ENCODE measurements around the gene NOXA1. TPM values are rescaled to one million over a fixed set of nuclear protein-coding genes. Genes with fewer than 3 reads are reported as not detected.
A peak's percentile ranks its signal among the peaks of the same experiment; 100 is the strongest.
"Not testable (repeated sequence)": the region's sequence is repeated elsewhere in the genome, so short reads cannot be mapped to it uniquely, and the experiment has no call there.

The NOXA1 gene
- total RNA-seq, 2 donors from 2014 or later = 2.5 to 5.3 TPM

DNA sequence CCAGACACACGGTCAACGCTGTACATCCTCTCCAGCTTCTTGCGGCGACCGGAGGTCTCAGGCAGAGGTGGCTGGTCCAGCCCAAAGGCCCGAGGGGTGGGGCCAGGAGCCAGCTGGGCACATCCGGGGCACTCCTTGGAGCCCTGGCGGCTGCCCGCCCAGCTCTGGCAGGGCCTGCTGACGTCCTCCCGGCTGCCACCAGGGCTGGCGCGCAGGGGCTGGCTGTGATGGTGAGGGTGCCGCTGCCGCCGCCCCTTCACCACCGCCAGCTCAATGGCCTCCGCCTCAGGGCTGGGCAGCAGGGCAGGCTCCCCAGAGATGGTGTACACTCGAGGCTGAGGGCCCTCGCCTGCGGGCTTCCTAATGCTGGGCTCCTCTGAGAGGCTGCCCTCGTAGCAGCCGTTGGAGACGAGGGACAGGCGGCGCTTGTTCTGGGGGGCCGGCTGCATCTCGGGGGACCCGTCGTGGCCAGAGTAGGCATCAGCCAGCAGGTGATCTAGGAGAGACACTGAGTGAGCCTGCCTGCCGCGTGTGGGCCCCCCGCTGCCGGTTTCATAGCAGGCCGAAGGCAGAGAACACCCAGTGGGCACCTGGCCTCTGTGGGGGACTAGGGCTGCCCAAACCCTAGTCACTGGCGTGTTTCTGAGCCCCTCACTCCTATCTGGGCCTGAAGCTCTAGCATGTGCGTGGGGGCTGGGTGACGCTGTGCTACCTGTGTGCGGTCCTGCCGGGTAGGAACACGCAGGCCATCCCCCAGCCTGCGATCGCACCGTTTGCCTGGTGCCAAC is 34.4 kb downstream of the NOXA1 start:
- ATAC-seq (no peak), DNase-seq (peak; percentile 27)
- intact Hi-C loops (cut with DNase I) = no loop called here

GRCh38 chr9:137458194-137459151 is 35.3 kb downstream of the NOXA1 start:
- intact Hi-C loops (cut with DNase I) = no loop called here
- ATAC-seq = peak in 1 of 2 donors; percentile 7
- DNase-seq = peak; percentile 32

DNA sequence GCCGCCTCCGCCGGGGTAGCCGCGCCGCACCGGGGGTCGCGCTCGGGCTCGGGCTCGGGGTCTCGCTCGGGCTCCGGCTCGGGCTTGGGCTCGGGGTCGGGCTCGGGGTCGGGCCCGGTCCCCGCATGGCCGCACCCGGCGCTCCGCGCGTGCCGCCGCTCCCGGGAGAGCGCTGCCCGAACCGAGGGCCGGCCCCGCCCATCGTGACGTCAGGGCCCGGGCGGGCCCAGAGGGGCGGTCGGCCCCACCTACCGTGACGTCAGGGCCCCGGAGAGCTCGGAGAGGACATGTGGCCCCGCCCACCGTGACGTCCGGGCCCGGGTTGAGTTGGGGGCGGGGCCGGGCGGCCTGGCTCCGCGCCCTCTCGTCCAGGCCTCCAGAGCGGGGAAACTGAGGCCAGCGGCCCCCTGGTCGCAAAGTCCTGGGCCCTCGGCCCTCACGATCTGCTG is 36.0 kb downstream of the NOXA1 start, which contains the start of gene NSMF:
Gene NSMF, minus strand, starts transcription at position 183 of the 449 bp plus-strand sequence. CDS start 232 bp downstream, outside the sequence.
- DNase-seq = peak; percentile 97
- peak; percentile 85 to 94 for ATAC-seq
- intact Hi-C loops (cut with DNase I) = no loop called here

DNA sequence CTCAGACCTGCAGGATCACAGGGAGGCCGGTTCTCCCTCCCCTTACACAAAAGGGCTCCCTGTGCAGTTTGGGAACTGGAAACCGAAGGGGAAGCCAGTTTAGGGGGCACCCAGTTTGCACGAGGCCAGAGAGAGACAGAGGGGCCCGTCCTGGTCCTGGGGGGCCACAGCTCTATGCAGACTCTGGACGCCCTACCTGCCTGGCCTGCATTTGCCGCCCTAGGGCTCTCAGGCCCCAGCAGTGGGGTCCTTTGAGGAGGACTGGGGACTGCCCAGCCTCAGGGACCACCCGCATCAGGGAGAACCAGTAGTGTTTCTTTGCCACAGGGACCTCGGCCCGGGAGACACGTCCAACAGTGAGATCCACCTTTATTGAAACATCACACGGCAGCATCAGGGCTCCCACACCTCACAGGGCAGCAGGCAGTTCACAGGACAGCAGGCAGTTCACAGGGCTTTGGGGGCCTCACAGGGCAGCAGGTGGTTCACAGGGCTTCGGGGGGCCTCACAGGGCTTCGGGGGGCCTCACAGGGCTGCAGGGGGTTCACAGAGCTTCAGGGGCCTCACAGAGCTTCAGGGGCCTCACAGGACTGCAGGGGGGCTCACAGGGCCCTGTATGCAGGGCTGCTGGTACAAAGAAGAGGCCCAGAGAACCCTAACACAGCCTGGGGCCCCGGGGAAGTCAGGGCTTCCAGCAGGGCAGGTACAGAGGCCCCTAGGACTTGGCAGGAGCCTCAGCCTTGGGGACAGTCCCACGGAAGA is 36.6 kb downstream of the NOXA1 start:
- intact Hi-C loops (cut with DNase I) = no loop called here
- DNase-seq (peak; percentile 19), ATAC-seq (peak in 1 of 2 donors; percentile 1)

DNA sequence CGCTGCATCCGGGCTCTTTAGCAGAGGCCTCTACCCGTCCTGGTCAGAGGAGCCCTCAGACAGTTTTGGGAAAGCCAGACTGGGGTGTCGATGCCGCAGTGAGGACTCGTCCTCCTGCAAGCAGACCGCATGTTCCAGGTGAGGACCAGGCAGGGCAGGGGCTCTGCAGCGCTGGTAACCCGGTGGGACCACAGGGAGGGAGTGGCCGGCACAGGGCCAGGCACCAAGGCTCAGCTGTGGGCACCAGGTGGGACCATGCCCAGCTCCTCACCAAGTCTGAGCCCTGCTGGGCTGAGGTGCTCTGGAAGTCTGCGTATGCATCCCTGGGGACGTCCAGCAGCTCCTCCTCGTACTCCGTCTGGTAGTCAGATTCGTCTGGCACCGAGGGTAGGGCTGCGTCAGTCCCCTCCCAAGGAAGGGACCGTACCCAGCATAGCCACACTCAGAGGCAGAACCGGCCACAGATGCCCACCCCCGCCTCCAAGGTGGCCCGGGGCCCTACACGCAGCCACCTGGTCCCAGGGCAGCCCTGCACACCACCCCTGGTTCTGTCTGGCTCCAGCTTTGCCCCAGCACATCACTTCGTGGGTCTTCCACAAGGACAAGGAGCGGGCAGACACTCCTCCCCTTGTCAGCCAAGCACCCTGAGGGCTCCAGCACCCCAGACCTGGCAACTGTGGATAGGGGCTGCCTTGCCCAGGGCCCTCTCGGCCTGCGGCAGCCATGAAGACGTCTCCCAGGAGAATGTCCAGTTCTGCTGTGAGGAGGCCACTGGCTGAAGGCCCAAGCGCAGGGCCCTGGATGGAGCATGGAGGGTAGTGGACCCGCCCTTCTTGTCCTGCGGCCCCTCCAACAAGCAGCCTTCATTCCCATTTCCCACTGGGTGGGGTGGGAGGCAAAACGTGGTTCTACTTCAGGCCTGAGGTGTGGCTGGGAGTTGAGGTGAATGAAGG is 37.4 kb downstream of the NOXA1 start:
- DNase-seq = peak; percentile 22
- ATAC-seq = no peak
- intact Hi-C loops (cut with DNase I) = no loop called here

DNA sequence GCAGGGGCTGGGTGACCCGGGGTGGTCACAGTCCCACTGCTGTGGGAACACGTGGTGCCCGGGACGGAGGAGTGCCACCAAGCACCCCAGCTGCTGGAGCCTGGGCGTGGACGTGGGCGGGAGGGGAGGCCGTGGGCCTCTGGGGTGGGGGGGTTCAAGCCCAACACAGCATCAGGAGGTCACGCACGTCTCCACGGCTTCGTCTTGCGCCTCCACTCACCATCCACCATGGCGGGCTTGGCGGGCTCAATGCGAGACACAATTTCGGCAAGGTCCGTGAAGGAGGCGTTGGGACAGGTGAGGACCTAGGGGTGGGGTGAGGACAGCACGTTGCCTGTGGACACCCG is 38.1 kb downstream of the NOXA1 start:
- DNase-seq (no peak), ATAC-seq (no peak)
- intact Hi-C loops (cut with DNase I) = no loop called here

GRCh38 chr9:137461663-137462395 is 38.6 kb downstream of the NOXA1 start:
- ATAC-seq (peak in 1 of 2 donors; percentile 18), DNase-seq (peak; percentile 72)
- intact Hi-C loops (cut with DNase I) = no loop called here

- intact Hi-C loops (cut with DNase I) = no loop called here
- peak; percentile 19 for DNase-seq
- ATAC-seq = no peak
Measured at GRCh38 chr9:137462396-137462985, 39.3 kb downstream of the NOXA1 start.

DNA sequence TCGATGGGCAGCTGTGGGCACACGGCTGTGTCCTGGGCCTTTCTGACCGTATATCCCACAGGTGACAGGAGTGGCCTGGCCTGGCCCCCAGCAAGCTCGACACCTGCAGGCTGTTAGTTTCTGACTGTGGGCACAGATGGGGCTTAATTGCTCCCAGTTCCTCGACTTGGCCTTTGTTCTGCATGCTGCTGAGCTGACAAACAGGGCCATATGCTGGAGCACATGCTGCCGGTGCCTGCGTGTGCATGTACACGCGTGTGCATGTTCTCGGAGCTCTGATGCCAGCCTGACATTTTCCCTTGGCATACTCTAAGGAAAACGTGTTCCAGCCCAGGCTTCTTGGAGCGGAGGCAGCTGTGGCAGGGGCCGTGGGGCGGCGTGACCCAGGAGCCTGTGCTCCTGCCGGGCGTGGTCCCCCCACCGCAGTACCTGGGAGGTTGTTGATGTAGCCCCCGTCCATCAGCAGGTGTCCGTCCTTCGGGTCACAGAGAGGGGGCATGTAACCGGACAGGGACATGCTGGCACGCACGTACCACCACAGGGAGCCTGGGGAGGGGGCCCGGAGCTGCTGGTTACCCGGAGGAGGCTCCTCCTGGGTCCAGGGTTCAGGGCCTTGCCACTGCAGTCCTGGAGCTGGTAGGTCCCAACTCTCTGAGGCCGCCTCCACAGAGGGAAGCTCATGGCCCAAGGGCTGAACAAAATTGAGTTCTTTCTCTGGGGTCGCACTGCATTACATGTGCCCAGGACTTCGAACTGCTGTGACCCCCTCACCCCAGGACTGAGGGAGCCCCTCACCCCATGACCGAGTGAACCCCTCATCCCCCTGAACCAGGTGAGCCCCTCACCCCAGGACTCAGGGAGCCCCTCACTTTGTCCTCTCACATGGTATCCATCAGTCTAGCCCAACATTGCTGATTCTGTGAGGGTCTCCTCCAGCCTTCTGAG is 40.1 kb downstream of the NOXA1 start:
- DNase-seq = peak; percentile 17

GRCh38 chr9:137463931-137464290 is 40.7 kb downstream of the NOXA1 start:
- DNase-seq (peak; percentile 19), ATAC-seq (no peak)
- intact Hi-C loops (cut with DNase I) = no loop called here

More for the DNA sequence above, 40.1 kb downstream of the NOXA1 start:
- ATAC-seq = no peak
- intact Hi-C loops (cut with DNase I) = no loop called here

DNA sequence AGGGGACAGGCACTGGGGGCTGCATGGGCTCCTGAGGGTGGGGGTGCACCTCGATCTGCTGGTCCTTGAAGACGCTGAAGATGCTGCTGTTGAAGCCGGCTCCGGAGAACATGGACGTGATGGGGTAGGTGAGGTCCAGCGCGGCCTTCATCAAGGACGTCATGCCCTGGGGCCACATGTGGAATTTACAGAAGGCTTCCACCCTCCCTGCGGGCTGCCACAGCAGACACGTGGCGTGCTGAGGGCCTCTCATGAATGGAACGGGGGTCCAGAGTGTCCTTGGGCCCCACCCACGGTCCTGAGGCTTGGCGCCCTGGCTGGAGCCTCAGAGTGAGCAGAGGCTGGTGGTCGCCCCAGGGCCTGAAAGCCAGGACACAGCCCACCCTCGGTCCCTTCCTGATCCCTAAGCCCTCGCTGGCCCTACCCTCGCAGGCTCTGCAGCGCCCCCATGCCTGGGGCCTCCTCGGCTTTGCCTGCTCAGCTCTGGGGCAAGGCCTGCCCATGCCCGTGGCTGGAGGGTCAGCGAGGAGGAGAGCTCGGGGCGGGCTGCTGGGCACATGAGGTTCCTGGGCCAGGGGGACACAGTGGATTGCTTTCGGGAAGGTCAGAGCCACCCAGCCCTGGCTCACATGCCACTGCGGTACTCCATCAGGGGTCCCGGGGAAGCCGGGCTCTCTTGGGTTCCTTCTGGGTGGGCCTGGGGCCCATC is 41.3 kb downstream of the NOXA1 start:
- intact Hi-C loops (cut with DNase I) = no loop called here
- DNase-seq = peak; percentile 20
- ATAC-seq = no peak

GRCh38 chr9:137465000-137465719 is 42.0 kb downstream of the NOXA1 start:
- intact Hi-C loops (cut with DNase I) = no loop called here
- ATAC-seq = no peak
- peak; percentile 18 for DNase-seq

GRCh38 chr9:137465720-137466388 is 42.7 kb downstream of the NOXA1 start:
- intact Hi-C loops (cut with DNase I) = no loop called here
- DNase-seq (peak; percentile 12), ATAC-seq (no peak)

- ATAC-seq; intact Hi-C loops (cut with DNase I): not testable (repeated sequence)
Measured at GRCh38 chr9:137466389-137467085, 43.3 kb downstream of the NOXA1 start.

More at GRCh38 chr9:137466389-137467085, 43.3 kb downstream of the NOXA1 start:
- peak; percentile 5 for DNase-seq

Data from left cardiac atrium (tissue), 4 donors.